Neural cell (in vitro differentiated cells): ENCODE results near the gene TSG101. TPM values are rescaled to one million over a fixed set of nuclear protein-coding genes. Genes with fewer than 3 reads are reported as not detected.

ENCODE experiments used
- H2AFZ ChIP-seq: fragments of 200-600, 300-800 bp; sonication (generic), shearing (Covaris generic); 2 replicates; pipeline ENCODE4 v1.6.0; 2014; ENCODE audit warnings: low read depth, mild to moderate bottlenecking, antibody characterized with exemption, low read length, moderate library complexity
- H3F3A ChIP-seq: fragments of 200-600 bp; shearing (Covaris generic); 2 replicates; pipeline ENCODE4 v1.6.1; 2016; ENCODE audit warnings: mild to moderate bottlenecking, moderate library complexity, mixed read lengths, antibody characterized with exemption, low read length; ENCODE audit not compliant: insufficient read depth, poor library complexity, severe bottlenecking
- H3K27ac ChIP-seq: fragments of 200-600, 300-800 bp; sonication (generic), shearing (Covaris generic); 2 replicates; pipeline ENCODE4 v1.5.1; 2014; ENCODE audit warnings: mild to moderate bottlenecking, low read length, moderate library complexity
- H3K27me3 ChIP-seq: fragments of 300-800, 200-600 bp; sonication (generic), shearing (Covaris generic); 2 replicates; pipeline ENCODE4 v1.6.0; 2014; ENCODE audit warnings: mild to moderate bottlenecking, low read depth, low read length, moderate library complexity; ENCODE audit not compliant: insufficient read depth
- H3K36me3 ChIP-seq: fragments of 300-800, 200-600 bp; sonication (generic), shearing (Covaris generic); 2 replicates; pipeline ENCODE4 v1.5.1; 2014; ENCODE audit warnings: mild to moderate bottlenecking, antibody characterized with exemption, low read length, moderate library complexity; ENCODE audit not compliant: insufficient read depth
- H3K4me2 ChIP-seq: fragments of 300-800, 200-600 bp; sonication (generic), shearing (Covaris generic); 2 replicates; pipeline ENCODE4 v1.6.0; 2014; ENCODE audit warnings: mild to moderate bottlenecking, low read length
- H3K4me3 ChIP-seq: fragments of 300-800, 200-600 bp; sonication (generic), shearing (Covaris generic); 2 replicates; pipeline ENCODE4 v1.5.1; 2014; ENCODE audit warnings: mild to moderate bottlenecking, low read length, moderate library complexity
- H3K79me2 ChIP-seq: fragments of 200-600 bp; shearing (Covaris generic); replicated peaks from 2 replicates; pipeline ENCODE4 v1.6.0; 2014; ENCODE audit warnings: mild to moderate bottlenecking, low read length, moderate library complexity; ENCODE audit not compliant: insufficient read depth
- H3K9ac ChIP-seq: fragments of 300-800, 200-600 bp; sonication (generic), shearing (Covaris generic); 2 replicates; pipeline ENCODE4 v1.6.1; 2016; ENCODE audit warnings: mild to moderate bottlenecking, low read length, mixed read lengths
- H3K9me2 ChIP-seq: fragments of 200-600 bp; shearing (Covaris generic); 2 replicates; pipeline ENCODE4 v1.6.1; 2016; ENCODE audit warnings: mild to moderate bottlenecking, low read length, mixed read lengths; ENCODE audit not compliant: insufficient read depth
- H3K9me3 ChIP-seq: fragments of 200-600, 300-800 bp; sonication (generic), shearing (Covaris generic); 2 replicates; pipeline ENCODE4 v1.6.1; 2016; ENCODE audit warnings: mild to moderate bottlenecking, mixed run types, low read length, moderate library complexity, mixed read lengths
- H4K20me1 ChIP-seq: fragments of 200-600 bp; shearing (Covaris generic); 2 replicates; pipeline ENCODE4 v1.6.1; 2016; ENCODE audit warnings: mild to moderate bottlenecking, mixed run types; ENCODE audit not compliant: insufficient read depth
- CTCF ChIP-seq: fragments of 450-650 bp; IDR thresholded peaks from 2 replicates; pipeline ENCODE4 v1.5.1; 2014; ENCODE audit warnings: antibody characterized with exemption, mild to moderate bottlenecking, moderate library complexity; ENCODE audit not compliant: poor library complexity, severe bottlenecking
- EP300 ChIP-seq: fragments of 450-650 bp; conservative IDR thresholded peaks from 2 replicates; pipeline ENCODE4 v1.6.1; 2014; ENCODE audit warnings: antibody characterized with exemption, mild to moderate bottlenecking, moderate library complexity; ENCODE audit not compliant: poor library complexity, severe bottlenecking
- EZH2 ChIP-seq: fragments of 200-600, 300-800 bp; shearing (Covaris generic), sonication (generic); IDR thresholded peaks from 2 replicates; pipeline ENCODE4 v1.6.1; 2014; ENCODE audit warnings: antibody characterized with exemption, low read length, borderline replicate concordance, mild to moderate bottlenecking; ENCODE audit not compliant: insufficient read depth, poor library complexity, severe bottlenecking
- MXI1 ChIP-seq: fragments of 450-650 bp; conservative IDR thresholded peaks from 2 replicates; pipeline ENCODE4 v1.6.1; 2014; ENCODE audit warnings: antibody characterized with exemption, mild to moderate bottlenecking; ENCODE audit not compliant: poor library complexity, severe bottlenecking
- POLR2AphosphoS5 ChIP-seq: IDR thresholded peaks from 2 replicates; pipeline ENCODE4 v1.6.1; 2012
- RAD21 ChIP-seq: fragments of 450-650 bp; conservative IDR thresholded peaks from 2 replicates; pipeline ENCODE4 v1.6.1; 2014; ENCODE audit warnings: antibody characterized with exemption, mild to moderate bottlenecking, moderate library complexity
- SMC3 ChIP-seq: fragments of 450-650 bp; conservative IDR thresholded peaks from 2 replicates; pipeline ENCODE4 v1.6.1; 2014; ENCODE audit warnings: antibody characterized with exemption, mild to moderate bottlenecking, moderate library complexity; ENCODE audit not compliant: poor library complexity
- TAF1 ChIP-seq: IDR thresholded peaks from 2 replicates; pipeline ENCODE4 v1.6.1; 2012; ENCODE audit warnings: low read depth
- polyA plus RNA-seq: library from polyadenylated mRNA; depleted of rRNA; stranded (reverse); fragments of >200 nt; gene quantifications from 2 replicates; pipeline ENCODE4 v1.2.3, GENCODE V29; 2014
- TF ChIP-seq, protein P1 (sequence below): IDR thresholded peaks from 2 replicates; pipeline ENCODE4 v1.6.1; 2012; ENCODE audit warnings: borderline replicate concordance

TSG101 gene
- polyA plus RNA-seq, 1 donor from 2014 or later: 115 TPM

DNA sequence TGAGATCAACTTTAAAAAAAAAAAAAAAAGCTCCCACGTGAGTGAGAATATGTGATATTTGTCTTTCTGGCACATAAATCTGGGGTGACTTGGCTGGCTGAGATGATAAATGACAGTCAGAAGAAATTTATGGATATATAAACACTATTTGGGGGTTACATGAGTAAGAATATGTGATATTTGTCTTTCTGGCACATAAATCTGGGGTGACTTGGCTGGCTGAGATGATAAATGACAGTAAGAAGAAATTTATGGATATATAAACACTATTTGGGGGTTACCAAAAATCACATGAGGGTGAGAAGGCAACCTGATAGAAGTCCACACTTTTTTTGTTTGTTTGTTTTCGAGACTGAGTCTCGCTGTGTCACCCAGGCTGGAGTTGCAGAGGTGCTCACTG lies 6.6 kb upstream of the TSG101 start:
- H3K9ac ChIP-seq: no peak overlapping the region
- H3K9me3 ChIP-seq: no peaks in the 10 kb centered on the region
- no peak overlapping the region for H3K27ac ChIP-seq
- no peak overlapping the region for H3K4me2 ChIP-seq
- H3K9me2 ChIP-seq: no peaks in the 10 kb centered on the region
- H3K79me2 ChIP-seq: no peaks in the 10 kb centered on the region
- H3K36me3 ChIP-seq: no peaks in the 10 kb centered on the region
- no peaks in the 10 kb centered on the region for H3K27me3 ChIP-seq
- no peaks in the 10 kb centered on the region for H3F3A ChIP-seq
- no peak overlapping the region for H2AFZ ChIP-seq
- TF ChIP-seq EP300: no peak
- no peak for TF ChIP-seq SMC3
- TF ChIP-seq TAF1: no peak
- TF ChIP-seq RAD21: no peak
- no peak for TF ChIP-seq EZH2
- TF ChIP-seq MXI1: no peak
- TF ChIP-seq, protein P1, sequence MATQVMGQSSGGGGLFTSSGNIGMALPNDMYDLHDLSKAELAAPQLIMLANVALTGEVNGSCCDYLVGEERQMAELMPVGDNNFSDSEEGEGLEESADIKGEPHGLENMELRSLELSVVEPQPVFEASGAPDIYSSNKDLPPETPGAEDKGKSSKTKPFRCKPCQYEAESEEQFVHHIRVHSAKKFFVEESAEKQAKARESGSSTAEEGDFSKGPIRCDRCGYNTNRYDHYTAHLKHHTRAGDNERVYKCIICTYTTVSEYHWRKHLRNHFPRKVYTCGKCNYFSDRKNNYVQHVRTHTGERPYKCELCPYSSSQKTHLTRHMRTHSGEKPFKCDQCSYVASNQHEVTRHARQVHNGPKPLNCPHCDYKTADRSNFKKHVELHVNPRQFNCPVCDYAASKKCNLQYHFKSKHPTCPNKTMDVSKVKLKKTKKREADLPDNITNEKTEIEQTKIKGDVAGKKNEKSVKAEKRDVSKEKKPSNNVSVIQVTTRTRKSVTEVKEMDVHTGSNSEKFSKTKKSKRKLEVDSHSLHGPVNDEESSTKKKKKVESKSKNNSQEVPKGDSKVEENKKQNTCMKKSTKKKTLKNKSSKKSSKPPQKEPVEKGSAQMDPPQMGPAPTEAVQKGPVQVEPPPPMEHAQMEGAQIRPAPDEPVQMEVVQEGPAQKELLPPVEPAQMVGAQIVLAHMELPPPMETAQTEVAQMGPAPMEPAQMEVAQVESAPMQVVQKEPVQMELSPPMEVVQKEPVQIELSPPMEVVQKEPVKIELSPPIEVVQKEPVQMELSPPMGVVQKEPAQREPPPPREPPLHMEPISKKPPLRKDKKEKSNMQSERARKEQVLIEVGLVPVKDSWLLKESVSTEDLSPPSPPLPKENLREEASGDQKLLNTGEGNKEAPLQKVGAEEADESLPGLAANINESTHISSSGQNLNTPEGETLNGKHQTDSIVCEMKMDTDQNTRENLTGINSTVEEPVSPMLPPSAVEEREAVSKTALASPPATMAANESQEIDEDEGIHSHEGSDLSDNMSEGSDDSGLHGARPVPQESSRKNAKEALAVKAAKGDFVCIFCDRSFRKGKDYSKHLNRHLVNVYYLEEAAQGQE: no peak
- no peak for TF ChIP-seq POLR2AphosphoS5
- no peak for TF ChIP-seq CTCF
- H4K20me1 ChIP-seq: no peaks in the 10 kb centered on the region
- H3K4me3 ChIP-seq: no peak overlapping the region

DNA sequence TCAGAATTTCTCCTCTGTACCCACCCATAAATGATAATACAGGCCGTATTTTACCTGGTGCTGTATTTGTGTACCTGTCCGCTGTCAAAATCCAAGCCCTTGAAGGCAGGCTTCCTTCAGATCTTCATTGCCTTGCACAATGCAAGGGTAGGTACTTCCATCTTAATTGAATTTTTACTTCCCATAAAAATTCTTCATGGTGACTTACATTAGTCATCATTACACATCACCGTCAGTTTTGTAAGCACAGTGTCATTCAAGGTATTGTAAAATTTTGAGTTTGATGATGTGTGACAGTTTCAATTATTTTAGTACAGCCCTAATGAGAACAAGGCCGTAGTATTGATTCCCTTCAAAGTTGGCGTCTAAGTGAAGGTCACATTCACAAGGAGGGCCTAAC lies 770 bp upstream of the TSG101 start:
- peaks cover 45% of the 10 kb centered on the region for H3K79me2 ChIP-seq
- H3K27ac ChIP-seq: peak overlapping the region; percentile 96
- no peaks in the 10 kb centered on the region for H3K27me3 ChIP-seq
- no peaks in the 10 kb centered on the region for H4K20me1 ChIP-seq
- H3K4me2 ChIP-seq: peak overlapping the region; percentile 66
- no peaks in the 10 kb centered on the region for H3K36me3 ChIP-seq
- H3F3A ChIP-seq: no peaks in the 10 kb centered on the region
- H3K9me2 ChIP-seq: no peaks in the 10 kb centered on the region
- TF ChIP-seq, protein P1: no peak
- TF ChIP-seq POLR2AphosphoS5 (no peak), EP300 (no peak), RAD21 (no peak), TAF1 (no peak), MXI1 (no peak), CTCF (no peak), EZH2 (no peak), SMC3 (no peak)
- peak overlapping the region; percentile 88 for H3K4me3 ChIP-seq
- peak overlapping the region; percentile 88 for H2AFZ ChIP-seq
- H3K9me3 ChIP-seq: no peaks in the 10 kb centered on the region
- peak overlapping the region; percentile 97 for H3K9ac ChIP-seq
